ENCODE data around the gene GFRA4. TPM values are rescaled to one million over a fixed set of nuclear protein-coding genes. Genes with fewer than 3 reads are reported as not detected.

The GFRA4 gene
- total RNA-seq, 1 experiment from 2014 or later, result not detected

GRCh38 chr20:3630429-3630828 is 32.8 kb downstream of the GFRA4 start:
- no CpG with 5 or more reads among the region's 8 CpGs for WGBS (ENCODE audit: extremely low coverage, insufficient read length, low lambda C conversion rate)
- no peaks in the 10 kb centered on the region for H3K79me2 ChIP-seq (ENCODE audit: insufficient read depth, low read length)
- no peak overlapping the region for H3K4me2 ChIP-seq (ENCODE audit: insufficient read depth, insufficient read length, low read length)

More at GRCh38 chr20:3630429-3630828, 32.8 kb downstream of the GFRA4 start:
- H3K4me3 Mint-ChIP-seq, result no peak overlapping the region
- H3K27me3 Mint-ChIP-seq (ENCODE audit: low read depth), result no peaks in the 10 kb centered on the region
- TF ChIP-seq CTCF (conservative IDR thresholded peaks at IDR 0.05), result no peak
- Histone ChIP-seq H3K23ac (ENCODE audit: insufficient read length, low read depth, low read length) (no peak overlapping the region), H2BK120ac (ENCODE audit: low read depth, low read length, poor library complexity, severe bottlenecking) (no peak overlapping the region), H4K91ac (ENCODE audit: insufficient read length, low read depth, low read length) (no peak overlapping the region), H3K18ac (ENCODE audit: insufficient read length, low read depth, low read length) (no peak overlapping the region), H3K23me2 (ENCODE audit: insufficient read length, low read depth, low read length, poor library complexity, severe bottlenecking) (no peaks in the 10 kb centered on the region), H4K20me1 (ENCODE audit: control insufficient read depth, insufficient read depth, insufficient read length) (no peaks in the 10 kb centered on the region), H3K9ac (ENCODE audit: extremely low read depth, insufficient read length, low read length) (no peak overlapping the region), H2BK15ac (ENCODE audit: low read depth, low read length) (no peak overlapping the region), H2BK20ac (ENCODE audit: low read depth, low read length, poor library complexity, severe bottlenecking) (no peak overlapping the region), H3K4me1 (ENCODE audit: insufficient read depth, low read length) (peaks cover 6% of the 10 kb centered on the region; the same call in 1 of the 2 replicates), H2BK12ac (ENCODE audit: insufficient read length, low read depth, low read length) (no peak overlapping the region), H3K14ac (ENCODE audit: insufficient read depth, low read length) (no peak overlapping the region), H3K27ac (ENCODE audit: insufficient read length, low read depth, low read length) (no peak overlapping the region), H4K5ac (ENCODE audit: insufficient read length, low read depth, low read length) (no peak overlapping the region), H3K56ac (ENCODE audit: insufficient read length, low read depth, low read length) (no peak overlapping the region), H3K27me3 (ENCODE audit: insufficient read depth, low read length) (no peaks in the 10 kb centered on the region), H4K8ac (replicated peaks; ENCODE audit: insufficient read length, low read depth, low read length) (no peak overlapping the region), H3K79me1 (ENCODE audit: insufficient read depth, low read depth, low read length, poor library complexity, severe bottlenecking) (no peaks in the 10 kb centered on the region), H2BK5ac (ENCODE audit: insufficient read length, low read length) (no peak overlapping the region), H3T11ph (ENCODE audit: low read length) (no peak overlapping the region), H3K9me3 (ENCODE audit: control insufficient read depth, low read depth, low read length) (no peaks in the 10 kb centered on the region), H3K4ac (ENCODE audit: low read depth, low read length) (no peak overlapping the region), H2AFZ (ENCODE audit: low read length) (no peak overlapping the region), H2AK5ac (ENCODE audit: insufficient read length, low read length) (no peak overlapping the region)
- H3K9me3 Mint-ChIP-seq, result no peaks in the 10 kb centered on the region
- DNase-seq, result no peak
- 0 out of 7 replicates have a peak overlapping the region, but pooled peaks of 1 of the 3 experiments have one; percentile 41 for H3K27ac Mint-ChIP-seq
- H3K36me3 Mint-ChIP-seq (ENCODE audit: insufficient read depth in 1 of 3, low read depth in 3 of 3), result peaks cover 0 to 11% (median 7%) of the 10 kb centered on the region in 3 experiments; a peak in 4 of 7 replicates
- H3K4me1 Mint-ChIP-seq, result peaks cover 19 to 21% of the 10 kb centered on the region in 2 experiments
